AG09309 (cell line): ENCODE data around the gene AAK1.
A peak's percentile ranks its signal among the peaks of the same experiment; 100 is the strongest.
"Not testable (repeated sequence)": the region's sequence is repeated elsewhere in the genome, so short reads cannot be mapped to it uniquely, and the experiment has no call there.

Experiments used
- DNase-seq: peaks from one replicate; pipeline ENCODE4 v3.0.0-alpha.2; 2010; ENCODE audit warnings: low read depth
- H3K4me3 ChIP-seq: 2 replicates; pipeline ENCODE4 v1.5.1; 2011; ENCODE audit warnings: mild to moderate bottlenecking, low read depth, low read length, moderate library complexity; ENCODE audit not compliant: control insufficient read depth
- TF ChIP-seq, protein P1 (sequence below): IDR thresholded peaks from 2 replicates; pipeline ENCODE4 v1.5.1; 2011; ENCODE audit warnings: mild to moderate bottlenecking, low read depth, low read length, inconsistent platforms; ENCODE audit not compliant: insufficient read depth, control insufficient read depth; ENCODE audit errors: missing control alignments

AAK1 gene

DNA sequence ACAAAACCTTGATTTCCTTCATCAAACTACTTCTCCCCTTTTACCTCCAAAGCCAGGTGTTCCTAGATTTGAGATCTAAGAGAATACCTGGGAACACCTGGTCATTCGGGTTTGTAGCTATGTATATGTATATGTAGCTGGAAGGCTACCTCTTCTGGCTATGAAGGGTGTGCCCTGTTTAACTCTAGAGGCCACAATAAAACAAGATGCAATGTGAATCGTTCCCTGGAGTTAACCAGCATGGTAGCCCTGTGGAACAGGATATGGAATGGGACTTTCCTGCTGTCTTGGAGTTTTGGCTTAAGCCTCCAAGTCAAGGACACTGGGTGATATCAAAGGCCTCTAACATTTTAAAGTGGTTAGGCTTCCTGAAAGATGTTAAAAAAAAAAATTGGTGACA lies 188.6 kb downstream of the AAK1 start:
- no peak overlapping the region for H3K4me3 ChIP-seq
- TF ChIP-seq, protein P1, sequence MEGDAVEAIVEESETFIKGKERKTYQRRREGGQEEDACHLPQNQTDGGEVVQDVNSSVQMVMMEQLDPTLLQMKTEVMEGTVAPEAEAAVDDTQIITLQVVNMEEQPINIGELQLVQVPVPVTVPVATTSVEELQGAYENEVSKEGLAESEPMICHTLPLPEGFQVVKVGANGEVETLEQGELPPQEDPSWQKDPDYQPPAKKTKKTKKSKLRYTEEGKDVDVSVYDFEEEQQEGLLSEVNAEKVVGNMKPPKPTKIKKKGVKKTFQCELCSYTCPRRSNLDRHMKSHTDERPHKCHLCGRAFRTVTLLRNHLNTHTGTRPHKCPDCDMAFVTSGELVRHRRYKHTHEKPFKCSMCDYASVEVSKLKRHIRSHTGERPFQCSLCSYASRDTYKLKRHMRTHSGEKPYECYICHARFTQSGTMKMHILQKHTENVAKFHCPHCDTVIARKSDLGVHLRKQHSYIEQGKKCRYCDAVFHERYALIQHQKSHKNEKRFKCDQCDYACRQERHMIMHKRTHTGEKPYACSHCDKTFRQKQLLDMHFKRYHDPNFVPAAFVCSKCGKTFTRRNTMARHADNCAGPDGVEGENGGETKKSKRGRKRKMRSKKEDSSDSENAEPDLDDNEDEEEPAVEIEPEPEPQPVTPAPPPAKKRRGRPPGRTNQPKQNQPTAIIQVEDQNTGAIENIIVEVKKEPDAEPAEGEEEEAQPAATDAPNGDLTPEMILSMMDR, result no peak

DNA sequence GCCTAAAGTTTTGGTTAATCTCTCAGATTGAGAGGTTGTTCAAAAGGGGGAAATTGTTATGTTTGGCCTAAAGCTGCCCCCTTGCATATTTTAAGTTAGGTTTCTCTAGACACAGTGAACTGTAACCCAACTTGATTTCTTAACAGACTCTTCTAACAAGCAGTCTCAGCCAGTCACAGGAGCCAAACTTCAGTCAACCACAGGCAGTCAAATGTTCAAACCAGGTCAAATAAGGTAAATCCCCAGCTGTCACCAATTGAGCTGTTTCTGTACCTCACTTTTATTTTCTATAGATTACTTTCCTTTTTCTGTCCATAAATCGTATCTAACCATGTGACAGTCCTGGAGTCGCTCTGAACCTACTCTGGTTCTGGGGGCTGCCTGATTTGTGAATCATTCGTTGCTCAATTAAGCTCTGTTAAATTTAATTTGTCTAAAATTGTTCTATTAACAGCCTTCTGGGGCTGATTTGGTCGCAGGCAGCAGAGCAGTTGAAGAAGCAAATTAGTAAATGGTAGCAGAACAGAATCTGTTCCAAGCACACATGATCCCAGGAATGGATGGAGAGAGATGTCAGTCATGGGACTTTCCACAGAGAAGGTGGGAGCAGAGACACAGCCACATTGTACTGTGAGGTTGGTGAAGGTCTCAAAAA lies 189.9 kb downstream of the AAK1 start:
- no peak for DNase-seq
- TF ChIP-seq, protein P1, result no peak
- no peak overlapping the region for H3K4me3 ChIP-seq

More for the DNA sequence above, 188.6 kb downstream of the AAK1 start:
- no peak for DNase-seq

DNA sequence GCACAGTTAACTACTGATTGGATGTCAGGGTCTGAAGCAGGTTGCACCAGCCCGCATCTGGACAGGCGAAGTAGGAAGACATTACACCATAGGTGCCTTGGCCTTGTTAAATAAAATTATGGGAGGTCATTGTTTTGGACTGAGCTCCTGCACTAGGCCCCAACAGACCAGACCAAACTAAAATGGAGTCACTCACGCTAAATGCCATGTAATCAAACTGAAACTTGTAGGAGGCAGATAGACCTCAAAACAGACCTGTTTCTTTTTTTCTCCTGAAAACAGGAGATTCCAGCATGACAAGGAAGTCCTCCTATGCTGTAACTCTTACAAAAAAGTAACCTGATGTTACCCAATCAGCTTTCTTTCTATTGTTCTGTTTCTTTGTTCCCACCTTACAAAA lies 190.9 kb downstream of the AAK1 start:
- H3K4me3 ChIP-seq, result no peak overlapping the region
- no peak for DNase-seq
- TF ChIP-seq, protein P1, result no peak

DNA sequence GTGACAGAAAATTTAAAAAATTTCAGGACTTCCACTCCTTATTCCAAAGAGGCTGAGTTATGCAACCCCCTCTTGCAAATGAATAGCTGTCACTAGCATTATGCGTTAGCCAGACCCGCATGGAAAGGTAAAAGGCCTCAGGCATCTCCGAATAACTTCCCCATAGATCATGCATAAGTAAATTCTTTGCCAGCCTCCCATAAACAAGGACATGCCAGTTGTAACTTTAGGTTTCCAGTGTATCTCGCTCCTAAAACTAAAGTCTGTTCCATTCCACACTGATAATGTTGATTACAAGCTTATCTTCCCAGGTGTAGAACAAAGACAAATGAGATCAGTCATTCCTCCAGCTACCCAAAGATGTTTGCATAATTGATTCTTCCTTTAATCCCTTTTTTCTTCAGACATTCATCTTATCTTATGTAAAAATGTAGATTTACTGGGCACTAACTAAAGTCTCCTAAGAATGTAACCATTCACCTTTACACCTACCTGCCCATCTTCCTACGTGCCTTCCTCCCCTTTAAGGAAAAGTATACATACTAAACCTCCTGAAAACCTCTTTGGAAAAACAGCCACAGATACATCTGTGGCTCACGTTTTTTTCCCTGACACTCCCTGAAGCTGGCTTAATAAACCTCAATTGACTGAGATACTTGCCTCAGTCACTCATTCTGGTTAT lies 192.7 kb downstream of the AAK1 start:
- H3K4me3 ChIP-seq, result no peak overlapping the region
- no peak for DNase-seq
- TF ChIP-seq, protein P1, result no peak

DNA sequence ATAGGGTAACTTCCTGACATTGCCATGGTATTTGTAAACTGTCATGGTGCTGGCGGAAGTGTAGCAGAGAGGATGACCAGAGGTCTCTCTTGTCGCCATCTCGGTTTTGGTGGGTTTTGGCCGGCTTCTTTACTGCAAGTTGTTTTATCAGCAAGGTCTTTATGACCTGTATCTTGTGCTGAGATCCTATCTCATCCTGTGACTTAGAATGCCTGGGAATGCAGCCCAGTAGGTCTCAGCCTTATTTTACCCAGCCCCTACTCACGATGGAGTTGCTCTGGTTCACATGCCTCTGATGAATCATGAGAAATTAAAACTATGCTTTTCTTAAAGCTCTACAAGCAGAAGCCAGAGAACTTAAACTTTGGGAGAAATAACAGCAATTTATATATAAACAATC lies 193.6 kb downstream of the AAK1 start:
- H3K4me3 ChIP-seq, result no peak overlapping the region
- peak; percentile 4 for DNase-seq
- TF ChIP-seq, protein P1, result no peak

GRCh38 chr2:69443673-69444072 lies 199.9 kb downstream of the AAK1 start:
- not testable (repeated sequence) for H3K4me3 ChIP-seq, DNase-seq

DNA sequence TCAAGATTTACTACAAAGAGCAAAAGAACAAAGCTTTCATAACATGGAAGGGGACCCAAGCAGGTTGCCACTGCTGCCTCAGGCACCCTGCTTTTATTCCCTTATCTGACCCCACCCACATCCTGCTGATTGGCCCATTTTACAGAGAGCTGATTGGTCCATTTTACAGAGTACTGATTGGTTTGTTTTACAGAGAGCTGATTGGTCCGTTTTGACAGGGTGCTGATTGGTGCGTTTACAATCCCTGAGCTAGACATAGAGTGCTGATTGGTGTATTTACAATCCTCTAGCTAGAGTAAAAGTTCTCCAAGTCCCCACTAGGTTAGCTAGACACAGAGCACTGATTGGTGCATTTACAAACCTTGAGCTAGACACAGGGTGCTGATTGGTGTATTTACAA lies 204.0 kb downstream of the AAK1 start:
- DNase-seq, H3K4me3 ChIP-seq: not testable (repeated sequence)
